Body of pancreas (tissue), 4 donors: ENCODE results near the gene LAPTM5. TPM values are rescaled to one million over a fixed set of nuclear protein-coding genes. Genes with fewer than 3 reads are reported as not detected.
A peak's percentile ranks its signal among the peaks of the same experiment; 100 is the strongest.

Source experiments
- ATAC-seq: fragments of 150-250 bp; one replicate; pipeline ENCODE4 v1.9.1; 2016
- DNase-seq, 4 donors: peaks; one replicate each; pipeline ENCODE4 v3.0.0-alpha.2; 2019
- H3K27ac ChIP-seq, 4 donors: fragments of 200-600 bp; sonication (generic); 1 replicate in 3 of 4; 2 replicates in 1 of 4; pipeline versions ENCODE4 v1.5.1 to v1.6.1; 2016 to 2019; ENCODE audit warnings: mild to moderate bottlenecking in 1 of 4, mixed read lengths in 1 of 4, moderate library complexity in 1 of 4
- H3K27me3 ChIP-seq, 2 donors: fragments of 200-600 bp; sonication (generic); one replicate each; pipeline ENCODE4 v1.6.0; 2016; ENCODE audit warnings: mild to moderate bottlenecking in 1 of 2
- H3K36me3 ChIP-seq, 2 donors: fragments of 200-600 bp; sonication (generic); replicated peaks in 1 of 2; 2 replicates each; pipeline ENCODE4 v1.5.1; 2016; ENCODE audit warnings: low read depth in 2 of 2; ENCODE audit not compliant: insufficient read depth in 1 of 2
- H3K4me1 ChIP-seq: fragments of 200-600 bp; sonication (generic); one replicate; pipeline ENCODE4 v1.6.0; 2016
- H3K4me3 ChIP-seq, 2 donors: fragments of 200-600 bp; sonication (generic); 1 replicate in 1 of 2; 2 replicates in 1 of 2; pipeline ENCODE4 v1.5.1; 2016 to 2019
- H3K9me3 ChIP-seq, 3 donors: fragments of 200-600 bp; sonication (generic); 1 replicate in 2 of 3; 2 replicates in 1 of 3; pipeline ENCODE4 v1.5.1; 2016
- POLR2A ChIP-seq, 3 donors: fragments of 450-650 bp; IDR thresholded peaks; one replicate each; pipeline ENCODE4 v1.6.1; 2016; ENCODE audit warnings: antibody characterized with exemption in 3 of 3, mild to moderate bottlenecking in 2 of 3
- WGBS, 2 donors: methylation state at CpG; one replicate each; pipeline ENCODE4 v1.1.5; 2017; 5-methylcytosine and 5-hydroxymethylcytosine counted together
- intact Hi-C: fragments of 100-400 bp; cut with DNase I; formaldehyde crosslinking; loops from one replicate; pipeline ENCODE4 v1.15.1; 2023
- total RNA-seq, 2 donors: library from RNA; depleted of rRNA; stranded (reverse); fragments of >200 nt; gene quantifications; one replicate each; pipeline ENCODE4 v1.1.0, GENCODE V29; 2016
- TF ChIP-seq, protein P1 (sequence below), 7 experiments: fragments of 450-650 bp in 4 of 7; fragments of 200-600 bp in 3 of 7; sonication (generic) in 3 of 7; IDR thresholded peaks; one replicate each; pipeline ENCODE4 v1.5.1; 2016 to 2019; ENCODE audit warnings: antibody characterized with exemption in 7 of 7

LAPTM5 gene
- total RNA-seq, 2 donors from 2014 or later = 6.3 to 25.2 TPM

DNA sequence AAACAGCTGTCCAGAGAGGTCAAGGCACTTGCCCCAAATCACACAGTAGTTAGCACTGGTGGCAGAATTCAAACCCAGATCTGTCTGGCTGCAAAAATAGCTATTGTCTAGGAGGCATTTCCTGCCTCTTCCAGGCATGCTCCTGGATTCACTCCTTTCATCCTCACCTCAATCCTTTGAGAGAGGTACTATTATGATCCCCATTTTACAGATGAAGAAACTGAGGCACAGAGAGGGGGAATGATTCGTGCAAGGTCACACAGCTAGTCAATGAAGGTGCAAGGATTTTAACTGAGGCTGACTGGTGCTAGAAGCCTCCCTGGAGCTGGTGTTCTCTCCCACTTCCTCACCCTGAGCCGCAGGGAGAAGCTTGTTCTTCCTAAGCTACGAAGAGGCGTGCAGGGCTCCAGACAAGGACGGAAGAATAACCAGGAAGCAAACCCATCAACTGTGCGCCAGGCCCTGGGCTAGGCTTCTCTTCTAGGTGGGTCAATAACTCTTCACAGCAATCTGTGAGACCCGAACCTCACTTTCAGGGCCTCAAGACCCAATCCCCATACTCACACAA is 631 bp upstream of the LAPTM5 start:
- no peaks in the 10 kb centered on the region for H3K4me1 ChIP-seq

DNA sequence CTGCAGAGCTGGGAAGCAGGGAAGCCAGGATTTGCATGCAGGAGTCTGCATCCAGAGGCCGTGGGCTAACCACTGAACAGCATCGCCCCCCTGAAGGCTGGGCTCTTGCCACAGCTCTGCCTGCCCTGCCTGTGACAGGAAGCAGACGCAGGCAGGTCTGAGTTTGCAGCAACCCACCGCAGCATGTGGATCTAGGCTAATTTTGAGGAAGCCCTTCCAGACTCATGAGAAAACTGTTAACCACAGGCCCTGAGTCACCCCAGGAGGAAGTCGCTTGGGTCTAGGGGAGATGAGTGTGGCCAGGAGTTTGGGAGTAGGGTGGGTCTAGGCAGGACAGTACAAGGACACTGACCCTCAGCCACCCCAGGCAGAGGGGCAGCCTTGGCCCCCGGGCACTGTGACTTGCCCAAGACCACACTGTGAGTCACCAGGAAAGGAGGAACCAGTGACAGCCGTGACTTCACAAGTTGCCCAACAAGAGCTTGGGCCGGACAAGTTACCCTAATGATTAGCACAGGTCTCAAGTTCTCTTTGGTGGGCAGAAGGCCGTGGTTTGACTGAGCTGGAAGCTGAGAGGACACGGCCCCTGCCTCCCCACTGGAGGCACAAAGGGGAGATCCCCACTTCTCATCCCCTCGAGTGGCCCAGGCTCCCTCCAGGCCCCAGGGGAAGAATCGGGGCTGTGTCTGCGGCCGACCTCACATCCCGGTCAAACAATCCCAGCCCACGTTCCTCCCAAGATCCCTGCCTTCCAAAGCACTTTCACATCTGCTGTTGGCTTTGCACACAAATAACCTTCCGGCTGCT is 826 bp downstream of the LAPTM5 start:
- DNase-seq = peak in 2 of 4 donors; percentile 32 to 83
- WGBS, 2 donors = 62 to 65% methylated on average over 10 to 12 of the region's 17 CpGs
- Histone ChIP-seq H3K4me3 (no peak overlapping the region), H3K27ac (peak overlapping the region in 2 of 4 donors; percentile 52 to 68), H3K4me1 (no peaks in the 10 kb centered on the region), H3K9me3 (no peaks in the 10 kb centered on the region), H3K27me3 (no peaks in the 10 kb centered on the region), H3K36me3 (no peaks in the 10 kb centered on the region)
- peak; percentile 19 for ATAC-seq
- intact Hi-C loops = no loop called here
- TF ChIP-seq POLR2A (IDR thresholded peaks at IDR 0.05) = peak in 2 of 3 donors; percentile 23 to 62
- TF ChIP-seq, protein P1, sequence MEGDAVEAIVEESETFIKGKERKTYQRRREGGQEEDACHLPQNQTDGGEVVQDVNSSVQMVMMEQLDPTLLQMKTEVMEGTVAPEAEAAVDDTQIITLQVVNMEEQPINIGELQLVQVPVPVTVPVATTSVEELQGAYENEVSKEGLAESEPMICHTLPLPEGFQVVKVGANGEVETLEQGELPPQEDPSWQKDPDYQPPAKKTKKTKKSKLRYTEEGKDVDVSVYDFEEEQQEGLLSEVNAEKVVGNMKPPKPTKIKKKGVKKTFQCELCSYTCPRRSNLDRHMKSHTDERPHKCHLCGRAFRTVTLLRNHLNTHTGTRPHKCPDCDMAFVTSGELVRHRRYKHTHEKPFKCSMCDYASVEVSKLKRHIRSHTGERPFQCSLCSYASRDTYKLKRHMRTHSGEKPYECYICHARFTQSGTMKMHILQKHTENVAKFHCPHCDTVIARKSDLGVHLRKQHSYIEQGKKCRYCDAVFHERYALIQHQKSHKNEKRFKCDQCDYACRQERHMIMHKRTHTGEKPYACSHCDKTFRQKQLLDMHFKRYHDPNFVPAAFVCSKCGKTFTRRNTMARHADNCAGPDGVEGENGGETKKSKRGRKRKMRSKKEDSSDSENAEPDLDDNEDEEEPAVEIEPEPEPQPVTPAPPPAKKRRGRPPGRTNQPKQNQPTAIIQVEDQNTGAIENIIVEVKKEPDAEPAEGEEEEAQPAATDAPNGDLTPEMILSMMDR (IDR thresholded peaks at IDR 0.05) = no peak

More for the DNA sequence above, 631 bp upstream of the LAPTM5 start:
- no peaks in the 10 kb centered on the region for H3K36me3 ChIP-seq
- H3K27ac ChIP-seq = peak overlapping the region in 2 of 4 donors; percentile 52 to 68
- intact Hi-C loops = no loop called here
- no peak for DNase-seq
- H3K4me3 ChIP-seq = no peak overlapping the region
- H3K9me3 ChIP-seq = no peaks in the 10 kb centered on the region
- TF ChIP-seq, protein P1 (IDR thresholded peaks at IDR 0.05) = no peak
- TF ChIP-seq POLR2A (IDR thresholded peaks at IDR 0.05) = no peak
- WGBS, 2 donors = 81 to 82% methylated on average over 7 of the region's 7 CpGs
- no peaks in the 10 kb centered on the region for H3K27me3 ChIP-seq
- no peak for ATAC-seq

DNA sequence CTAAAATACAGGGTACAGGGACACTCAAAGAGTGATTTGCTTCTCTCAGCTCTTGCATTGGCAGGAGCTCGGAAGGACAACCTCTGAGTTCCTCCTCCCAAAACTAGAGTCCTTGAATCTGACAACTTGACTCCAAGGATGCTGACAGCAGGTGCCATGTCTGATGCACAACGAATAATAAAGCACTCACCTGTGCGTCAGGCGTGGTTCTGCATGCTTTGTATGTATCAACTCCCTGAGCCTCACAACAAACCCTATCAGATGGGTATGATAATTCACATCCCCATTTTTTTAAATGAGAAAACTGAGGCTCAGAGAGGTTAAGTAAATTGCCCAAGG is 1.4 kb downstream of the LAPTM5 start:
- Histone ChIP-seq H3K9me3 (no peaks in the 10 kb centered on the region), H3K27ac (peak overlapping the region in 1 of 4 donors; percentile 68), H3K4me3 (no peak overlapping the region), H3K36me3 (no peaks in the 10 kb centered on the region), H3K27me3 (no peaks in the 10 kb centered on the region), H3K4me1 (no peaks in the 10 kb centered on the region)
- no peak for TF ChIP-seq POLR2A (IDR thresholded peaks at IDR 0.05)
- TF ChIP-seq, protein P1 (IDR thresholded peaks at IDR 0.05) = no peak
- intact Hi-C loops = no loop called here
- DNase-seq = no peak
- ATAC-seq = no peak
- 69 to 91% methylated on average over 4 of the region's 4 CpGs for WGBS, 2 donors

DNA sequence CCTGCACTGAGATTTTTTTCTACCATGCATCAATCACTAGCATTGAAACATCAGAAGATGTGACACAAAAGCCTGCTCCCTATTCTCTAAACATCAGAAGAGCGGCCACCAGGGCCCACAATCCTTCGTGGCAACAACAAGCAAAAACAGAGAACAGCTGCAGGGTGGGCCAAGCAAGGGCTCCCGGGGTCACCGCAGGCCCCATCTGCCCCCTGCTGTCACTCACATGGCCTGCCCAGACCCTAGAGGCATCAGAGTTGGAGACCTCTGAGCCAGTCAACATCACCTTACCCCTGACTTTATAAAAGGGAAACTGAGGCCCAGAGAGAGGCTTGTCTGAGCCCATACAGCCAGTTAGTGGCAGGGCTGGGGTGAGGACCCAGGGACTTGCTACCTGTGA is 1.8 kb downstream of the LAPTM5 start:
- Histone ChIP-seq H3K4me3 (no peak overlapping the region), H3K9me3 (no peaks in the 10 kb centered on the region), H3K36me3 (no peaks in the 10 kb centered on the region), H3K27me3 (no peaks in the 10 kb centered on the region), H3K4me1 (no peaks in the 10 kb centered on the region), H3K27ac (peak overlapping the region in 1 of 4 donors; percentile 68)
- WGBS, 2 donors = 64 to 78% methylated on average over 4 of the region's 4 CpGs
- TF ChIP-seq, protein P1 (IDR thresholded peaks at IDR 0.05) = no peak
- no peak for TF ChIP-seq POLR2A (IDR thresholded peaks at IDR 0.05)
- DNase-seq (no peak), ATAC-seq (no peak)
- intact Hi-C loops = no loop called here
